Pancreas (tissue), 10 donors: ENCODE results near the gene THBS3. TPM values are rescaled to one million over a fixed set of nuclear protein-coding genes. Genes with fewer than 3 reads are reported as not detected.

Experiments
- ATAC-seq, 4 donors: fragments of 200-7000 bp; cut with Tn5 transposase; one replicate each; pipeline versions ENCODE4 v1.8.0 to v1.9.1; 2020; ENCODE audit warnings: mild to moderate bottlenecking in 4 of 4, moderate library complexity in 4 of 4
- DNase-seq, 6 donors: peaks; one replicate each; pipeline ENCODE4 v3.0.0-alpha.2; 2020
- FAIRE-seq: peaks from 2 replicates; lab custom pipeline; 2012; peaks lifted over from hg19 to GRCh38; lab: Jason Lieb, UNC
- H3K27ac ChIP-seq, 4 donors: fragments of 200-600 bp; sonication (generic); 1 replicate in 3 of 4; 2 replicates in 1 of 4; pipeline versions ENCODE4 v1.5.0 to v1.8.0; 2020
- H3K27me3 ChIP-seq, 4 donors: fragments of 200-600 bp; one replicate each; pipeline ENCODE4 v1.8.0; 2021
- H3K36me3 ChIP-seq, 3 donors: fragments of 200-600 bp; sonication (generic) in 1 of 3; one replicate each; pipeline versions ENCODE4 v1.5.0 to v1.8.0; 2020 to 2021
- H3K4me1 ChIP-seq, 3 donors: fragments of 200-600 bp; one replicate each; pipeline ENCODE4 v1.8.0; 2021
- H3K4me3 ChIP-seq, 4 donors: fragments of 200-600 bp; sonication (generic) in 2 of 4; one replicate each; pipeline versions ENCODE4 v1.5.0 to v1.8.0; 2020 to 2021
- H3K9me3 ChIP-seq, 4 donors: fragments of 200-600 bp; one replicate each; pipeline ENCODE4 v1.8.0; 2021
- CTCF ChIP-seq, 4 donors: fragments of 200-600 bp; sonication (generic) in 3 of 4; IDR thresholded peaks; one replicate each; pipeline versions ENCODE4 v1.5.0 to v1.8.0; 2021; ENCODE audit warnings: antibody characterized with exemption in 4 of 4
- WGBS, 2 donors: extraction: QIAGEN DNeasy Blood & Tissue Kit; methylation state at CpG; one replicate each; pipeline ENCODE4 v1.1.7; 2013; 5-methylcytosine and 5-hydroxymethylcytosine counted together
- intact Hi-C, 3 donors: fragments of 100-400 bp; cut with DNase I; formaldehyde crosslinking; loops; one replicate each; pipeline versions ENCODE4 v1.11.1 to v1.14.2; 2022
- polyA plus RNA-seq, 2 donors: library from polyadenylated mRNA; stranded (reverse); fragments of 200-250 nt; gene quantifications; one replicate each; pipeline ENCODE4 v1.2.3, GENCODE V29; 2013
- total RNA-seq, 6 donors: library from RNA; stranded (reverse); fragmentation: NEBNext Ultra II Directional in 4 of 6; extraction: Animal tissue kit (Norgen Biotek cat#: 25700) in 4 of 6; gene quantifications; one replicate each; pipeline versions ENCODE4 v1.2.1 to v1.2.4, GENCODE V29; 2021 to 2023
- donor health status: healthy with polysubstance abuse.
- donor health status: DM: no; HTN: no; CAD: no; lungs with moderate emphysema.
- donor health status: DM: no; HTN: no; CAD: no.
- donor health status: control.
- donor health status: control.
- donor health status: Bipolar disorder and iron deficiency.
- donor health status: DM: yes; HTN: yes; CAD: no.
- donor health status: DM: no; HTN: no; CAD: no.
- donor health status: DM: no; HTN: no; CAD: no.
- donor health status: DM: yes; HTN: yes; CAD: no.

Gene THBS3
- total RNA-seq (10 to 100 TPM in 5 of 6 donors, 1 to 10 TPM in 1; 9.9 to 31.1 (median 14.6) TPM), polyA plus RNA-seq (10 to 100 TPM; 69.1 to 78.6 TPM)

GRCh38 chr1:155207806-155208540 lies at the start of gene THBS3:
Gene THBS3, minus strand, starts transcription at chr1:155207897. Its CDS starts 21 bp downstream, at chr1:155207876.
- peak within 1 kb of the TSS; percentile 95 to 98 (median 97) for H3K27ac ChIP-seq
- H3K4me1 ChIP-seq = peaks cover 0 to 15% (median 0%) of the 10 kb centered on the region in 3 donors
- DNase-seq = peak in 2 of 6 donors; percentile 53 to 56
- H3K36me3 ChIP-seq = no peaks in the 10 kb centered on the region
- no peak for FAIRE-seq
- peak within 1 kb of the TSS; percentile 65 to 86 (median 76) for H3K4me3 ChIP-seq
- 33 to 34% methylated on average over 17 of the region's 17 CpGs for WGBS, 2 donors
- TF ChIP-seq CTCF (IDR thresholded peaks at IDR 0.05) = no peak
- H3K9me3 ChIP-seq = no peaks in the 10 kb centered on the region
- no peaks in the 10 kb centered on the region for H3K27me3 ChIP-seq
- intact Hi-C loops = no loop called here
- peak; percentile 3 to 15 (median 7) for ATAC-seq

- H3K4me1 ChIP-seq = peaks cover 0 to 19% (median 4%) of the 10 kb centered on the region in 3 donors
- no peak for DNase-seq
Measured at GRCh38 chr1:155256058-155256852, 48.6 kb upstream of the THBS3 start.

GRCh38 chr1:155255243-155256007 lies 47.7 kb upstream of the THBS3 start, which contains the start of gene ENTREP3:
Gene ENTREP3, minus strand, starts transcription at chr1:155255483. Its CDS starts 606 bp downstream, at chr1:155254877.
- intact Hi-C loops = loop anchor here in 2 of 3 donors (10.0 kb wide), 2 partner anchors 69 to 339 kb away; partner anchors contain the start of gene RUSC1 (in 1 of the 2)

More at GRCh38 chr1:155256058-155256852, 48.6 kb upstream of the THBS3 start:
- FAIRE-seq (no peak), ATAC-seq (peak in 1 of 4 donors; percentile 1)
- peak overlapping the region in 3 of 4 donors; percentile 75 to 91 (median 86) for H3K27ac ChIP-seq
- no peaks in the 10 kb centered on the region for H3K9me3 ChIP-seq
- WGBS, 2 donors = 83 to 85% methylated on average over 20 of the region's 20 CpGs
- intact Hi-C loops = loop anchor here in 2 of 3 donors (10.0 kb wide), 2 partner anchors 69 to 339 kb away; partner anchors contain the start of gene RUSC1 (in 1 of the 2)
- no peaks in the 10 kb centered on the region for H3K27me3 ChIP-seq
- H3K4me3 ChIP-seq = peak overlapping the region in 1 of 4 donors; percentile 87
- H3K36me3 ChIP-seq = no peaks in the 10 kb centered on the region
- no peak for TF ChIP-seq CTCF (IDR thresholded peaks at IDR 0.05)

More at GRCh38 chr1:155255243-155256007, 47.7 kb upstream of the THBS3 start, which contains the start of gene ENTREP3:
- peaks cover 0 to 14% (median 0%) of the 10 kb centered on the region in 3 donors for H3K4me1 ChIP-seq
- peak within 1 kb of the TSS; percentile 73 to 91 (median 80) for H3K27ac ChIP-seq
- TF ChIP-seq CTCF (IDR thresholded peaks at IDR 0.05) = no peak
- no peaks in the 10 kb centered on the region for H3K9me3 ChIP-seq
- ATAC-seq (peak; percentile 86 to 93 (median 91)), FAIRE-seq (no peak), DNase-seq (peak; percentile 80 to 93 (median 88))
- H3K4me3 ChIP-seq = peak within 1 kb of the TSS; percentile 69 to 87 (median 78)
- 2 to 4% methylated on average over 29 to 54 of the region's 54 CpGs for WGBS, 2 donors
- no peaks in the 10 kb centered on the region for H3K36me3 ChIP-seq
- H3K27me3 ChIP-seq = no peaks in the 10 kb centered on the region
